ENCODE results near the gene CYP19A1.
A peak's percentile ranks its signal among the peaks of the same experiment; 100 is the strongest.
"Not testable (repeated sequence)": the region's sequence is repeated elsewhere in the genome, so short reads cannot be mapped to it uniquely, and the experiment has no call there.

The CYP19A1 gene

DNA sequence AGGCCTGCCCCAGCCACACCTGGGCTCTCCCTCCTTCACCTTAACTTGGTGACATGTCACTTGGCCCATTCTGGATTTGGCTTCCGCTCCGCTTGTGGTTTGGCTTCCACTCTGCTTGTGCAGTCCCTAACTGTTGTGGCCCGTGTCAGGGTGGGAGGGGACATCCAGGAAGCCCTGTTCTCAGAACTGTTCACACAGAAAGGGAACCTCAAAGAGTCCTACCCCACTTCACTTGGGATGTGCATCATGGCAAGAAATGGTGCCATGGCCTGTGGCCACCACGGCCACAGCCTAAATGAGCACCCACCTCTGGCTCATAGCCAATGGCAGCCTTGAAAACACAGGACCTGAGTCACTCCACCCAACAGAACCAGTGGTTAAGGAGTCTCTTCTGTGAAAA is 63.4 kb downstream of the CYP19A1 start:
- H3K27ac ChIP-seq = no peak overlapping the region
- no peak overlapping the region for H3K4me3 ChIP-seq

DNA sequence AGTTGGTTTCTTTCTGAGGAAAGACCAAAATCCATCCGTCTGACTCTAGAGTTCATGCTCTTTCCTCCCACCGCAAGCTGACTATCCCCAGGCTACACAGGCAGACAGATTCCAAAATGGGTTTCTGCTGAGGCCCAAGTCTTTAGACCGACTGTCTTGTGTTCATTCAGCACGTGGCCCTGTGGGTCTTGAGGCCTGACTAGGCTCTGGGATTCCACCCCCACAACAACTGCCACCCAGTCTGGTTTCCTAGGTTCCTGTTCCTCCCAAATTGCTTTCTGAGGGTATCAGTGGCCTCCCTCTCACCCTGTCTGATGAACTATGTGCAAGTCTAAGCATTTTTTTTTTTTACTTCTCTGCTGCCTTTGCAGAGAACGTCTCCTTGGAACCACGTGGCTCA is 67.7 kb downstream of the CYP19A1 start:
- Histone ChIP-seq H3K4me3 (no peak overlapping the region), H3K27ac (no peak overlapping the region)

DNA sequence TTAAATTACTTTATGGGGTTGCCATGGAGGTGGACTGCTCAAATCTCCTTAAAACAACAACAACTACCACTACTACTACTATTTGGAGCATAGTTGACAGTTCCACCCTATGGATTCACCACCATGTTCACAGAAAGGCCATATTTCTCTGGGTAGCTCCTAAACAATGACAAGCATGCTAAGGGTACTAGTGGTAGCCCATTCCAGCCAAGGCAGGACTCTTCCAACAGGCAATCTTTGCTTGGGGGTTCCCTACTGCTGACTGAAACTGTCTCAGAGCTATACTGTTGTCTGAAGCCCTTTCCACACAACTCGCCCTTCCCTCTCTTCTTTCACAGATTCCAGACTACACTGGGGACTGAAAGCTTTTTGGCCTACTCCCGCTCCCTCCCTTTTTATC is 68.9 kb downstream of the CYP19A1 start:
- H3K4me3 ChIP-seq = no peak overlapping the region
- H3K27ac ChIP-seq = no peak overlapping the region

DNA sequence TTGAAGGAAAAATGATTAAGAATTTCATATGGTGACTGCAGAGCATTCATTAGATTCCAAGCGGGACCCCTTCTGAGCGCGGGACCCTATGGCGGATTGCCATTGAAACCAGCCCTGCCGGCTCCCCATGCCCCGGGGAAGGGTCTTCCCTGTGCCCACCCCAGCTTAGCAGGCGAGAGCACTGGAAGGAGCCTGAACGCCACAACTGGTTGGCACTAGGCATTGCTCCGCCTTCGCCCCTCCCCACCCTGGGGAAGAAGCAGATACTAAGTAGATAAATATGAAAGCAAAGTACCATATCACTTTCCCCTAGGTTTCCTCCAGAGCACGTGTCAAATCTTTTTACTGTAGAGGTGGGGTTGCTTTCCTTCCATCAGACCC is 70.7 kb downstream of the CYP19A1 start:
- Histone ChIP-seq H3K4me3 (peak overlapping the region; percentile 14 to 42 (median 26)), H3K27ac (peak overlapping the region in 10 of 21 experiments; percentile 22 to 66 (median 56))

DNA sequence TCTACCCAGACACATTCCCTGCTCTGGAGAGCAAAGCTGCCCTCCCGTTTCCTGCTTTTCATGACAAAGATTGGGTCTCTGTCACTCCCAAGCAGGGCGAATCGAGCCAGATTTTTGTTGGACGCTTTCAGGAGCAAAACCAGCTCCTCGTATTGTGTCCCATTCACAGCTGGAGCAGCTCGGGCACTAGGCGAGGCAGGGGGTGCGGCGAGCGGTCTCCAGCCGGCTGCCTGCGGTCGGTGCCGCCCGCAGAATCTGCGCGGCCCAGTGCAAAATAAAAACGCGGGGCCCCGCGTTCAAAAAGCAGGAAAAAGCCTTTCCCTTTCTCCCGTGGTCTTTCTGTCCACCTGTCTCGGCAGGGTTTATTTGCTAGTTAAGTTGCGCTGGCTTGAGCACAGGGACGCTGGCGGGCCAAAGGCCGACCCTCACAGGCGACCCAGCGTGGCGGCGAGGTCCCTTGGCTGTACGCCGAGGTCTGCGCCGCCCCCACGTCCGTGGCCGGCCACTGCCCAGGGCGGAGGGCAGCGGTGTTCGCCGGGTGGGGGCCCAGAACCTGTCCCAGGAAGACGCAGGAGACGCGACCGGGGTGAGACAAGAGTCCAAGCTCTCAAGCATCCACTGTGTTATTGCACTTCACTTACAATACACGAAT is 71.2 kb downstream of the CYP19A1 start:
- H3K27ac ChIP-seq = peak overlapping the region in 13 of 21 experiments; percentile 22 to 71 (median 60)
- peak overlapping the region; percentile 14 to 42 (median 26) for H3K4me3 ChIP-seq

DNA sequence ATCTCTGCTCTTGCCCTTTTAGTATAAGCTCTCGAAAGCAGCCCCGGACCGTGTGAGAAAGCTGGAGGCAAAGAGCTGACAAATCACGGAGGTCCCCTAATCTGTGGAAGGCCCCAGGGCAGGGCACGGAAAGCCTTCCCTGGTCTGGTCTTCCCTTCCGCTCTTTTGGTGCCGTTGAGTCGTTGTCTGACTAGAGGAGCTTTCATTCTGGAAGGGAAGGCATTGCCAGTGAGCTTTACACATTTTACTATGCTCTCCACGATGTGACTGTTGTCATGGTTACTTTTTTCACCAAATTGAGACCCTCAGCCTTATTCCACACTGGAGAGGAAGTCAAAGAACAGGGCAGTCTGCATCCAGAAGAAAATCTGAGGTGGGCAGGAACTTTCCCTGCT is 71.7 kb downstream of the CYP19A1 start:
- H3K4me3 ChIP-seq = peak overlapping the region in 3 of 7 experiments; percentile 28 to 42 (median 31)

DNA sequence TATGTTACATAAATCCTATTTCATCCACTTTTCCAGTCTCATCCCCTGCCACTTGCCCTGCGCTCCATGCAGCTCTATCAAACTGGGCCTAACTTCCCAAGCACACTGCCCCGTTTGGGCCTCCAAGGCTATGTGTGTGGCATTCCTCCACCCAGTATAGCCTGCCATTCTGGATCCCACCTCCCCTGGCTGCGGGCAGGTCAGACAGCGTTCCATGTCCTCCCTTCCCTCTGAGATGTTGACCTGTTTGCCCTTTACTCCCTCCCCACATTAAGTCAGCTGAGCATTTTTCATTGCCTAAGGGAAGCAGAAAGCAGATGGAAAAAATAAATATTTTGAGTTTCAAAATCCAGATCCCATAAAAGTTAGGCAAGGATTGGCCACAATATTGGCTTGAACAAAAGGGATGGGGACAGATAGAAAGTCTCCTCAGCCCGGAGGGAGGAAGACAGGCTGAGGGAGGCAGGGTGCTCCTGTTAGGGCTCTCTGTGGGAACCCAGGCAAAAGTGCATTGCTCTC is 73.3 kb downstream of the CYP19A1 start:
- H3K27ac ChIP-seq = peak overlapping the region in 4 of 21 experiments; percentile 29 to 71 (median 61)
- H3K4me3 ChIP-seq = no peak overlapping the region

More for the DNA sequence above, 71.7 kb downstream of the CYP19A1 start:
- peak overlapping the region in 12 of 21 experiments; percentile 22 to 71 (median 60) for H3K27ac ChIP-seq

DNA sequence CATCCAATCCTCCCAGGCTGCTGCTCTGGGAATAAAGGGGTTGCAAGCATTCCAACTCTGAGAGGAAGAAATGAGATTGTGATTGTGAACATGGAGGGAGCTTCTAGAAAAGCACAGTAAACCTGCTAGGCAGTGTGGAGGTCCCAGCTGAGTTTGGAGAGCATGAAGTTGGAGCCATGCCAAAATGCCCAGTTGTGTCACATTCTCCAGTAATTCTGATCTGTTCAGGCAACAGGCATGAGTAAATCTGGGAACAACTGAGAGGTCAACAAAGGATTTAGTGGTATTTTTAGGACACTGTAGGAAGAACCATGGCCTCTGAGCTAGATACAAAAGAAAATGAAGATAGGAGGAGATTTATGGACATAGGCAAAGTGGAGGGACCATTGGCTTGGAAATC is 74.7 kb downstream of the CYP19A1 start:
- Histone ChIP-seq H3K4me3 (no peak overlapping the region), H3K27ac (peak overlapping the region in 1 of 21 experiments; percentile 49)

DNA sequence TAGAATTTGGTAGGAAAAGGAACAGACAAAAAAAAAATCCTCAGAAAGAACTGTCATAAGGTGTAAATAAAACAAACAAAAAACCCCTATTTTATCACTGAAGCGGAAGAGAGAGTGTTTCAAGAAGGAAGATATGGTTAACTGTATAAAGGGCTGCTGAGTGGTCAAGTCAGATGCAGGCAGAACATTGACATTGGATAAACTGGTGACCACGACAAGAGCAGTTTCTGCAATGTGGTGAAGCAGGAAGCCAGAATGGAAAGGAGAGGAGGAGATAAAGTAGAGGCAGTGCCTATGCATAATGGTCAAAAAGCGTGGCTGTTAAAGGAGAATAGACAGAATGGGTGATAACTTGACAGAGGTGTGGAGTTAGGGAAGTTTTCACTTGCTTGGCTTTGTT is 75.3 kb downstream of the CYP19A1 start:
- Histone ChIP-seq H3K4me3 (no peak overlapping the region), H3K27ac (no peak overlapping the region)

DNA sequence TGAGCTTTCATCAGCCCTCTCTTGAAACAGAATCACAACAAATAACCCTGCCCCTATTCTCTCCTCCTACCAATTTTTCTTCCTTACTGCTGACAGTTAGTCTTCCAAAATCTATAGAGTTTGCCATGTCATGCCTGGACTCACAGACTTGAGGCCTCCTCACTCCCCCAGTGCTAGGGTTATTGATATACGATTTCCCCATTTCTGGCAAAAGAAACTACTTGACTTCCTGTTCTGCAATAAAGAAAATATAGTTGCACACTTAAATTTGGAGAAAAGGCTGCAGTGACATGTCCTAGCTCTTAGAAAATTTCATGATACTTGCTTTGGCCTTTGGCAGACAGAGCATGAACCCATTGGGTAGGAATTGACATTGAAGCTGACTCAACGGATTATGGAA is 75.9 kb downstream of the CYP19A1 start:
- Histone ChIP-seq H3K4me3 (no peak overlapping the region), H3K27ac (no peak overlapping the region)

DNA sequence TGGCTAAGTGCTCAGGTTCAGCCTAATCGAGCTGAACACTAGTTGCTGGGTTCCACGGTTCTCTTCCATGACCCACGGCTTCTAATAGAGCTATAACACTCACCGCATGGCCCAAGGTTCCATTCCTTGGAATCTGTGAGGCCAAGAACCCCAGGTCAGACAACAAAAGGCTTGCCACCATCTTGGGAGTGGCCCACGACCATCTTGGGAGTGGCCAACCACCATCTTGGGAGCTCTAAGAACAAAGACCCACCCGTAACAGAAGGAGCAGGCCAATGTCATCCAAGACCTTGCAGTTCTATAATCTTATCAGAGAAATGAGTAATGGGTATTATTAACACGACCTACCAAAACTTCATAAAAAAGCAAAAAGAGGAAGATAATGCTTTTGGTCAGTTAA is 77.3 kb downstream of the CYP19A1 start:
- not testable (repeated sequence) for H3K27ac ChIP-seq, H3K4me3 ChIP-seq

DNA sequence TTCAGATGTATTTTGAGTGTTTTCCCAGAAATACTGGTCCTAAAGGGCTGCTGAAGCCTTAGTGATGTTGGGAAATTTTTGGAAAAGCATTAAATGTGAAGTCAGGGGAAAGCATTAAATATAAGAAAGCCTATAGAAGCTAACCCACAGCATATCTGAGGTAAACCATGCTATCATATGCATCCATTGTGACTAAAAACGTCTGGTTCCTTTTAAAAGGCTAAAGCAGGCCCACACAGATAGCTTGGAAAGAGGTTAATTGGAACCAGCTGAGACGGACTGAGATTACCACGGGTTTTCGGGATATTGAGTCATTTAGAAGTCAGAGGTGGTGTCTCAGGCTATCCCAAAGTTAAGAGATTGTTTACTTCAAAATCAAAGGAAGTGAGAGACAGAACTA is 78.2 kb downstream of the CYP19A1 start:
- H3K27ac ChIP-seq = peak overlapping the region in 2 of 21 experiments; percentile 32 to 38

DNA sequence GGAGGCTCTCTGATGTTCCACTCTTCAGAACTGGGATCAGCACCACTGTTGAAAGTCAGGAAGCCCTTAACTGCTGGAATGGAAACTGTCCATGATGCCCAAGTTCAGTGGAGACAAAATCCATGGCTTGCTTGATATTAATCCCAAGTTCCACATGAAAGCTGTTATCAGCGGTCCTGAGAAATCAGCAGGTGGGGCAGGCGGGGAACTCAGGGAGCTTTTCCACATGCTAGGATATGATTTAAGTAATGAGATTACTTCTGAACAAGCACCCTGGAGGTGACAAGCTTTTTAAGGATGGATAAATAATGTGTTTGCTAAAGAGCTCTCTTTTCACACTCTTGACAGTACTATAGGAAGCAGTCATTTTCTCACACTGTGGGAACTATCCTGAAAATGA is 82.9 kb downstream of the CYP19A1 start:
- Histone ChIP-seq H3K4me3 (no peak overlapping the region), H3K27ac (no peak overlapping the region)

More for the DNA sequence above, 78.2 kb downstream of the CYP19A1 start:
- H3K4me3 ChIP-seq = no peak overlapping the region

DNA sequence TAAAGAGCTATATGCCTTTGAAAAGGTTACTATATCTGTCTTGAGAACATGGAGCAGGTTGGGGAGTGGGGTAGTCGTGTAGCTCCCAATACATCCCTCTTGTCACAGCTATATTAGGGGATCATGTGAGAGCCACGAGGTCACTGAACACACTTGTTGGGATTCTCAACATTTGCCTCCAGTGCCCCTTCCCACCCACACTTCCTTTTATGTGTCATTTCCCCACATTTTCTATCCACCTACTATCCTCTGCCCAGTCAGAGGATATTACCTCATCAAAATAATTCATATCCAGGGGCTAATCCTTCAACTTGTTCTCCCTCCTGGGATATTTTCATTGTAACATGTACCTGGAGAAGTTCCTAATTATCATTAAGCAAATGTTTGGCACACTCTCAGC is 85.0 kb downstream of the CYP19A1 start:
- Histone ChIP-seq H3K27ac (no peak overlapping the region), H3K4me3 (no peak overlapping the region)

DNA sequence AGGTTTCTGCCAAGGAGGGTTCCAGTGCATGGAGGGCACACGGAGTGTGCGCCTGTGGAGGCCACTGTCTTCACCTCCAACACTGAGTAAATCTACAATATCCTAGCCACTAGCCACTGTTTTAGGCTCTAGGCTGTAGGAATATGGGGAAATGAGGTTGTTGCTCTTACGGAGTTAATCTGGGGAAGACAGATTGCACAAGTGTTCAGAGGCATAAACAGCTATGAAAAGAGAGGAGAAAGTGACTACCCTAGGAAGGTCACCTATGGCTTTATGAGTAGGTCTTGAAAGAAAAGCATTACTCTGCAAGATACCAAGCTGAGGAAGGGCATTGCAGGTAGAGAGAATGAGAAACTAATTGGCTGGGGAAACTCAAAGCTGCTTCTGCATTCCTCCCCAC is 85.7 kb downstream of the CYP19A1 start:
- Histone ChIP-seq H3K27ac (no peak overlapping the region), H3K4me3 (no peak overlapping the region)

DNA sequence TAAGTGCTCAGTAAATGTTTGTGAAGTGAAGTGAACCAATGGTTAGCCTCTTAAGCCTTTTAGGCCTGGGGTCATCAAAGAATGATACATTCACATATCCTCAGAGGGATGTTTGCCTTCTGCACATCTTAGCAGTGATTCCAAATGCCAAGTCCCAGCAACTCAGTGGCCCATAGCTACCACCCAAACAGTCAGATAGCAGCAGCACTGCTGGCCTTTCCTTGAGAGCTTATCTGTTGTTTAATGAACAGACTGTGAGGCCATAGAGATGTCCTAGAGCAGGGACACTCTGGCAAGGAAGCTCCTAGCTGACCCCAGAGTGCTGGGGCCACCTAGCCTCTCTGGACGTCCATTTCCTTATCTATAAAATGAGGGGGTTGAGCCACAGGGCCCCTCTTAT is 86.8 kb downstream of the CYP19A1 start:
- H3K4me3 ChIP-seq = no peak overlapping the region
- no peak overlapping the region for H3K27ac ChIP-seq

DNA sequence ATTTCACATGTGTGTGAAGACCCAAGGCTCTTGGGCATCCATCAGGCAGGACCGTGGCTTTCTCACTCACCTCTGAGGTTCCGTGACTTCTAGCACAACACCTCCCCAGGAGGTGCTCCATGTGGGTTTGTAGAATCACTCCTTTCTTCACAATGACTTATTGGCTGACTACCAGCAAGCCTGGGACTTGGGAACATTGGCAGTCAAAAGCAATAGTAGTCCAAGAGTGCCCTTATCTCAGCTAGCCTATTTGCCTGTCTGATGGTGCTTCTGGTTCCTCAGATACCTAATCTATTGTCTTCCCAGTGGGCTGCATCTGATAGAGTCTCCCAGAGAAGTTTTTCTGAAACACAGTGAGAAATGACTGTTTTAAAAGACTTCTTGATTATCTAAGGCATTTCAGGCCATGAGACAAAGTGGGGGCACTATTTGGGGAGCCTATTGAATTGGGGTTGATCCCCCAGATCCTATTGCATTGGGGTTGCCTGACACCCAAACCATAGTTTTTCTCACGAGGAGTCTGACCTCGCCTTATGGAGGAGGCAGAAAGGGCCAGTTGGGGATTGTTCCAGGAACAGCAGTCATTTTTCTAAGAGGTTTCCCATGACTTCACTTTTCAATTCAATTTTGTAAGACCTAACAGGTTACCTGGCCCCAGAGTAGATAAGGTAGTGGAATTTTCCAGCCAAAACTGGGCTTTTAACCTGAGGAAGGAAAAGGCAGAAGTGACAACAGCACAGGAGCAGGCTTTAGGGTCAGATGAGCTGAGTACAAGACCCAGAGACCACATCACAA is 88.0 kb downstream of the CYP19A1 start:
- no peak overlapping the region for H3K4me3 ChIP-seq
- H3K27ac ChIP-seq = no peak overlapping the region

DNA sequence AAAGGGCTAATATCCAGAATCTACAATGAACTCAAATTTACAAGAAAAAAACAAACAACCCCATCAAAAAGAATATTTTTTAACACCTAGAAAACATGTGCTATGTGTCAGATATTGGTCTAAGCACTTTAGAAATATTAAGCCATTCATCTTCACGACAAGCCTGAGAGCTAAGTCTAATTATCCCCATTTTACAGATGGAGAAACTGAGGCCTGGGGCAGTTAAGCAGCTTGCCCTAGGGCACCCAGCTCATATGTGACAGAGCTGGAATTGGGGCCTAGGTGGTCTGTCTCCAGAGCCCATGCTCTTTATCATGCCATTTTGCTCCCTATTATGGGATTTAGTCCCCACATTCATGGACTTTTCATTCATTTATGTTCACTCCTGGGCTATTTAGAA is 92.8 kb downstream of the CYP19A1 start:
- H3K4me3 ChIP-seq = no peak overlapping the region
- no peak overlapping the region for H3K27ac ChIP-seq

DNA sequence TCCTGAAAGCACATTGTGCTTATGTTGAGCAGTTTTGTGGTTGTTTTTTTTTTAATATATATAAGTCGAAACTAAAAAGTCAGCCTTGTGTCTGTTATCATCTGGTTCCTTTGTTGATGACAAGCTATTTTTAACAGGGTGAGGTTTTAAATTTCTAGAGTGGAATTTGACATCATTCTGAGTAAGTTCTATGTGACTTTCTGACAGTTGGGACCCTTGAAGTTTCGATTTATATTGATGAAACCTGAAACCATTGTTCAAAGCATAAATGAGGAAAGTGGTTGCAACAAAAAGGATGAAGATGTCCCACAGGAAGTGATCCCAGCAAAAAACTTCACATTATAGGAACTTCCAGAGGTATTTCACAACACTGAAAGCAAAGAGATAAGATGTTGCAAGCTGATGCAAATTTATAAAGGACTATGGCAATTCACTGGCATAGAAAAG is 94.0 kb downstream of the CYP19A1 start:
- Histone ChIP-seq H3K4me3 (no peak overlapping the region), H3K27ac (no peak overlapping the region)

DNA sequence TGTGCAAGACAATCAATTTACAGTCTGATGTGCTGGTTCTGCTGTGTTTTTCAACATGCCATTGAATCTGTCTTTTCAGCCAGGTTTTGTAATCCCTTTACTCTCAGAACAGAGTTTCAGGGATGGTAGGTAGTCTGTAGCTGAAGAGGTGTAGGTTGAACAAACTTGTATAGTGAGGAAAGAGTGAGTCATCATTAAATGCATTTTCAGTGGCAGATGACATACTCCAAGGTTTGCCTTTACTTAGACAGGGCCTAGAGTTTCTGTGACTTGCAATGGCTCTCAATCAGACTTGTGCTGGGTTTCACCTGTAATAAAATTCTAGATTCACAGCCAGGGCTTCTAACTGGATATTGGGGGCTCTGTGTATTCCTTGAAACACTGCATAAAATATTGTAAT is 94.6 kb downstream of the CYP19A1 start:
- no peak overlapping the region for H3K27ac ChIP-seq
- H3K4me3 ChIP-seq = no peak overlapping the region

DNA sequence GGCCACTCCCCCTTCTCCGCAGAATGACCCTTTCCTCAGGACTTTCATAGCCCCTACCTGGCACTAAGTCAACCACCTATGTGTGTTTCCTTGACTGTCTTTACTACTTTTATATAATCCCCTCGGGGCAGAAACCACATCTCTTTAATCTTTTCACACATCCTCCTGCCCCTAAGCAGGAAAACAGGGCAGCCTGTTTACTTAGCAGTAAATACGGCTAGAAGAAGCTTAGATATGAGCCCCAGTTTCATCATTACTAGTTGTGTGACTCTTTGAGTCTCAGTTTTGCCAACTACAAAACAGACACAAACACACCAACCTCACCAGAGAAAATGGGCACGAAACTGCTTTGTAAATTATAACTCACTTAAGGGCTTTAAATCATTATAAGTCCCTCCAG is 98.3 kb downstream of the CYP19A1 start:
- H3K27ac ChIP-seq = no peak overlapping the region
- no peak overlapping the region for H3K4me3 ChIP-seq
